H9 (cell line): ENCODE data around the gene FAM13B. TPM values are rescaled to one million over a fixed set of nuclear protein-coding genes. Genes with fewer than 3 reads are reported as not detected.

Experiments
- DNase-seq: peaks from one replicate; pipeline ENCODE4 v3.0.0-alpha.2; 2017
- H2AFZ ChIP-seq: one replicate; pipeline ENCODE4 v1.6.1; 2013; ENCODE audit warnings: mild to moderate bottlenecking, low read length, control low read depth, moderate library complexity
- H2AK5ac ChIP-seq: 2 replicates; pipeline ENCODE4 v1.6.1; 2013; ENCODE audit warnings: low read length, control low read depth, mixed read lengths; ENCODE audit not compliant: insufficient read length
- H2BK120ac ChIP-seq: one replicate; pipeline ENCODE4 v1.6.1; 2013; ENCODE audit warnings: low read depth, mild to moderate bottlenecking, low read length, control low read depth, inconsistent platforms; ENCODE audit not compliant: poor library complexity, severe bottlenecking
- H2BK12ac ChIP-seq: 2 replicates; pipeline ENCODE4 v1.6.1; 2013; ENCODE audit warnings: low read length, control low read depth, mixed read lengths, low read depth; ENCODE audit not compliant: insufficient read length
- H2BK15ac ChIP-seq: 2 replicates; pipeline ENCODE4 v1.6.1; 2013; ENCODE audit warnings: low read depth, low read length, control low read depth
- H2BK20ac ChIP-seq: one replicate; pipeline ENCODE4 v1.6.1; 2013; ENCODE audit warnings: low read depth, mild to moderate bottlenecking, low read length, control low read depth, inconsistent platforms; ENCODE audit not compliant: poor library complexity, severe bottlenecking
- H2BK5ac ChIP-seq: 2 replicates; pipeline ENCODE4 v1.6.1; 2013; ENCODE audit warnings: low read length, control low read depth, mixed read lengths; ENCODE audit not compliant: insufficient read length
- H3K14ac ChIP-seq: 2 replicates; pipeline ENCODE4 v1.6.1; 2013; ENCODE audit warnings: low read length, control low read depth; ENCODE audit not compliant: insufficient read depth
- H3K18ac ChIP-seq: 2 replicates; pipeline ENCODE4 v1.6.1; 2013; ENCODE audit warnings: low read depth, mild to moderate bottlenecking, mixed read lengths, low read length, control low read depth; ENCODE audit not compliant: insufficient read length
- H3K23ac ChIP-seq: 2 replicates; pipeline ENCODE4 v1.6.1; 2013; ENCODE audit warnings: low read length, control low read depth, mixed read lengths, low read depth; ENCODE audit not compliant: insufficient read length
- H3K23me2 ChIP-seq: 2 replicates; pipeline ENCODE4 v1.6.1; 2013; ENCODE audit warnings: low read depth, mild to moderate bottlenecking, mixed read lengths, low read length, control low read depth; ENCODE audit not compliant: insufficient read length, poor library complexity, severe bottlenecking
- H3K27ac ChIP-seq: 2 replicates; pipeline ENCODE4 v1.5.1; 2013; ENCODE audit warnings: low read length, control low read depth, mixed read lengths, low read depth; ENCODE audit not compliant: insufficient read length
- H3K27me3 ChIP-seq: 2 replicates; pipeline ENCODE4 v1.6.1; 2013; ENCODE audit warnings: low read length, control low read depth, inconsistent platforms; ENCODE audit not compliant: insufficient read depth
- H3K4ac ChIP-seq: 2 replicates; pipeline ENCODE4 v1.6.1; 2013; ENCODE audit warnings: low read depth, mild to moderate bottlenecking, control low read depth, inconsistent platforms, low read length, moderate library complexity
- H3K4me1 ChIP-seq: 2 replicates; pipeline ENCODE4 v1.6.1; 2013; ENCODE audit warnings: low read length, control low read depth, inconsistent platforms; ENCODE audit not compliant: insufficient read depth
- H3K4me2 ChIP-seq: 2 replicates; pipeline ENCODE4 v1.6.1; 2013; ENCODE audit warnings: low read length, control low read depth, mixed read lengths; ENCODE audit not compliant: insufficient read length, insufficient read depth
- H3K56ac ChIP-seq: 2 replicates; pipeline ENCODE4 v1.6.1; 2013; ENCODE audit warnings: low read depth, mild to moderate bottlenecking, mixed read lengths, low read length, control low read depth; ENCODE audit not compliant: insufficient read length
- H3K79me1 ChIP-seq: 2 replicates; pipeline ENCODE4 v1.6.1; 2013; ENCODE audit warnings: low read depth, mild to moderate bottlenecking, moderate library complexity, low read length, control low read depth, inconsistent platforms; ENCODE audit not compliant: insufficient read depth, poor library complexity, severe bottlenecking
- H3K79me2 ChIP-seq: 2 replicates; pipeline ENCODE4 v1.6.1; 2013; ENCODE audit warnings: low read length, control low read depth, inconsistent platforms; ENCODE audit not compliant: insufficient read depth
- H3K9ac ChIP-seq: 2 replicates; pipeline ENCODE4 v1.6.1; 2013; ENCODE audit warnings: low read length, control low read depth, mixed read lengths; ENCODE audit not compliant: insufficient read length; ENCODE audit errors: extremely low read depth
- H3K9me3 ChIP-seq: one replicate; pipeline ENCODE4 v1.6.1; 2013; ENCODE audit warnings: low read depth, low read length, inconsistent platforms; ENCODE audit not compliant: control insufficient read depth
- H3T11ph ChIP-seq: one replicate; pipeline ENCODE4 v1.6.1; 2013; ENCODE audit warnings: mild to moderate bottlenecking, low read length, control low read depth, inconsistent platforms
- H4K20me1 ChIP-seq: one replicate; pipeline ENCODE4 v1.6.1; 2013; ENCODE audit not compliant: control insufficient read depth, insufficient read length, insufficient read depth
- H4K5ac ChIP-seq: 2 replicates; pipeline ENCODE4 v1.6.1; 2013; ENCODE audit warnings: low read depth, mild to moderate bottlenecking, mixed read lengths, low read length, control low read depth; ENCODE audit not compliant: insufficient read length
- H4K8ac ChIP-seq: replicated peaks from 2 replicates; pipeline ENCODE4 v1.6.1; 2013; ENCODE audit warnings: low read length, control low read depth, mixed read lengths, low read depth; ENCODE audit not compliant: insufficient read length
- H4K91ac ChIP-seq: 2 replicates; pipeline ENCODE4 v1.6.1; 2013; ENCODE audit warnings: low read depth, mild to moderate bottlenecking, moderate library complexity, mixed read lengths, low read length, control low read depth; ENCODE audit not compliant: insufficient read length
- H3K27ac Mint-ChIP-seq, 3 experiments: 2 replicates in 2 of 3; 3 replicates in 1 of 3; pipeline ENCODE4 v1.8.0; 2020 to 2021; ENCODE audit warnings: mixed read lengths in 3 of 3, mild to moderate bottlenecking in 1 of 3, moderate library complexity in 1 of 3
- H3K27me3 Mint-ChIP-seq: 2 replicates; pipeline ENCODE4 v1.8.0; 2021; ENCODE audit warnings: low read depth, mild to moderate bottlenecking, moderate library complexity, mixed read lengths
- H3K36me3 Mint-ChIP-seq, 3 experiments: 2 replicates in 2 of 3; 3 replicates in 1 of 3; pipeline ENCODE4 v1.8.0; 2020 to 2021; ENCODE audit warnings: low read depth in 3 of 3, mixed read lengths in 3 of 3; ENCODE audit not compliant: insufficient read depth in 1 of 3
- H3K4me1 Mint-ChIP-seq, 2 experiments: 2 replicates each; pipeline ENCODE4 v1.8.0; 2020; ENCODE audit warnings: mixed read lengths in 2 of 2
- H3K4me3 Mint-ChIP-seq, 2 experiments: 2 replicates in 1 of 2; 3 replicates in 1 of 2; pipeline ENCODE4 v1.8.0; 2020 to 2021; ENCODE audit warnings: mild to moderate bottlenecking in 2 of 2, mixed read lengths in 2 of 2, moderate library complexity in 1 of 2
- H3K9me3 Mint-ChIP-seq, 2 experiments: 2 replicates in 1 of 2; 3 replicates in 1 of 2; pipeline ENCODE4 v1.8.0; 2020; ENCODE audit warnings: mild to moderate bottlenecking in 2 of 2, mixed read lengths in 2 of 2, moderate library complexity in 1 of 2
- WGBS: extraction: QIAGEN DNeasy Blood & Tissue Kit; methylation state at CpG from one replicate; pipeline ENCODE4 v1.1.7; 2013; ENCODE audit warnings: missing lambda C conversion rate, low lambda C conversion rate, mixed read lengths; ENCODE audit not compliant: insufficient read length; ENCODE audit errors: extremely low coverage; 5-methylcytosine and 5-hydroxymethylcytosine counted together
- total RNA-seq: library from RNA; stranded (reverse); gene quantifications from 2 replicates; pipeline ENCODE4 v1.2.1, GENCODE V29; 2021
- TF ChIP-seq, protein P1 (sequence below): fragments of 200-600 bp; sonication (generic); conservative IDR thresholded peaks from 3 replicates; pipeline ENCODE4 v1.8.0; 2021; ENCODE audit warnings: antibody characterized with exemption, mild to moderate bottlenecking

FAM13B gene
- total RNA-seq, 1 experiment from 2014 or later: 23.0 TPM

DNA sequence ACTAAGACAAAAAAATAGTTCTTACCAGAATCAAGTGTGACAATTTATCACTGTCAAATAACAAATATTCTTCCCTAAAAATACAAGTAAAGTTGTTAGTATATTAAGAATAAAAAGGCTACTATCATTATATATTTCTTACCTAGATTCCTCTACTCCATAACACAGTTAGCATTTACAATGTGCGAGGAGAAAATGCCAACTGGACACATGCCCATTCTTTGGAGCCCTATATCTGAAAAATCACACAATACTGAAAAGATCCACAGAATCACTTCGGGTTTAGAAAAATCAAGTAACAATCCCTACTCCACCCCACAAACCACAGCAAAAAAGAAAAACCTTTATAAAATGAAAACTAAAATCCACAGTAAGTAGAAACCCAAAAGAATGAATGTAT is 72.7 kb downstream of the FAM13B start:
- no peaks in the 10 kb centered on the region for H3K79me2 ChIP-seq
- no peaks in the 10 kb centered on the region for H3K4me1 ChIP-seq
- H2AK5ac ChIP-seq: no peak overlapping the region
- no peaks in the 10 kb centered on the region for H3K27me3 ChIP-seq
- TF ChIP-seq, protein P1, sequence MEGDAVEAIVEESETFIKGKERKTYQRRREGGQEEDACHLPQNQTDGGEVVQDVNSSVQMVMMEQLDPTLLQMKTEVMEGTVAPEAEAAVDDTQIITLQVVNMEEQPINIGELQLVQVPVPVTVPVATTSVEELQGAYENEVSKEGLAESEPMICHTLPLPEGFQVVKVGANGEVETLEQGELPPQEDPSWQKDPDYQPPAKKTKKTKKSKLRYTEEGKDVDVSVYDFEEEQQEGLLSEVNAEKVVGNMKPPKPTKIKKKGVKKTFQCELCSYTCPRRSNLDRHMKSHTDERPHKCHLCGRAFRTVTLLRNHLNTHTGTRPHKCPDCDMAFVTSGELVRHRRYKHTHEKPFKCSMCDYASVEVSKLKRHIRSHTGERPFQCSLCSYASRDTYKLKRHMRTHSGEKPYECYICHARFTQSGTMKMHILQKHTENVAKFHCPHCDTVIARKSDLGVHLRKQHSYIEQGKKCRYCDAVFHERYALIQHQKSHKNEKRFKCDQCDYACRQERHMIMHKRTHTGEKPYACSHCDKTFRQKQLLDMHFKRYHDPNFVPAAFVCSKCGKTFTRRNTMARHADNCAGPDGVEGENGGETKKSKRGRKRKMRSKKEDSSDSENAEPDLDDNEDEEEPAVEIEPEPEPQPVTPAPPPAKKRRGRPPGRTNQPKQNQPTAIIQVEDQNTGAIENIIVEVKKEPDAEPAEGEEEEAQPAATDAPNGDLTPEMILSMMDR: no peak
- H4K8ac ChIP-seq: no peak overlapping the region
- H2BK5ac ChIP-seq: no peak overlapping the region
- H3K27ac ChIP-seq: no peak overlapping the region
- no peak overlapping the region for H2BK15ac ChIP-seq
- H3K4me2 ChIP-seq: no peak overlapping the region
- H2BK20ac ChIP-seq: no peak overlapping the region
- H3K14ac ChIP-seq: no peak overlapping the region
- Mint-ChIP-seq H3K4me1 (no peaks in the 10 kb centered on the region), H3K4me3 (no peak overlapping the region), H3K9me3 (no peaks in the 10 kb centered on the region), H3K27me3 (no peaks in the 10 kb centered on the region), H3K36me3 (peaks cover 0 to 40% (median 34%) of the 10 kb centered on the region in 3 experiments; a peak in 5 of 7 replicates), H3K27ac (no peak overlapping the region; a peak in 1 of 7 replicates)
- no peak overlapping the region for H3K18ac ChIP-seq
- H3K4ac ChIP-seq: no peak overlapping the region
- H2BK120ac ChIP-seq: no peak overlapping the region
- no peak overlapping the region for H3K23ac ChIP-seq
- no peak overlapping the region for H4K91ac ChIP-seq
- no peaks in the 10 kb centered on the region for H3K9me3 ChIP-seq
- no peak overlapping the region for H3K9ac ChIP-seq
- no peaks in the 10 kb centered on the region for H3K23me2 ChIP-seq
- no peak overlapping the region for H2AFZ ChIP-seq
- H3K79me1 ChIP-seq: no peaks in the 10 kb centered on the region
- no peak overlapping the region for H4K5ac ChIP-seq
- no peak overlapping the region for H3T11ph ChIP-seq
- no peak for DNase-seq
- H2BK12ac ChIP-seq: no peak overlapping the region
- H4K20me1 ChIP-seq: no peaks in the 10 kb centered on the region
- no CpG with 5 or more reads among the region's 2 CpGs for WGBS
- H3K56ac ChIP-seq: no peak overlapping the region
